Muscle layer of duodenum (tissue), 2 donors: ENCODE measurements around the gene NHSL1.

Source experiments
- H3K27ac ChIP-seq: one replicate; pipeline ENCODE4 v1.7.0; 2013; ENCODE audit warnings: mild to moderate bottlenecking, low read length
- H3K27me3 ChIP-seq: one replicate; pipeline ENCODE4 v1.7.0; 2013; ENCODE audit warnings: low read depth, mild to moderate bottlenecking, control low read depth, low read length
- H3K36me3 ChIP-seq, 2 donors: one replicate each; pipeline ENCODE4 v1.7.0; 2013; ENCODE audit warnings: low read length in 2 of 2, control low read depth in 1 of 2, mild to moderate bottlenecking in 1 of 2; ENCODE audit not compliant: insufficient read depth in 2 of 2, control insufficient read depth in 1 of 2
- H3K4me1 ChIP-seq, 2 donors: one replicate each; pipeline ENCODE4 v1.7.0; 2013; ENCODE audit warnings: low read length in 2 of 2, mild to moderate bottlenecking in 2 of 2, control low read depth in 1 of 2, moderate library complexity in 1 of 2; ENCODE audit not compliant: insufficient read depth in 2 of 2, control insufficient read depth in 1 of 2
- H3K4me3 ChIP-seq, 2 donors: one replicate each; pipeline ENCODE4 v1.7.0; 2013; ENCODE audit warnings: low read length in 2 of 2, low read depth in 1 of 2, mild to moderate bottlenecking in 1 of 2
- H3K9me3 ChIP-seq, 2 donors: one replicate each; pipeline ENCODE4 v1.7.0; 2013; ENCODE audit warnings: low read length in 2 of 2, control low read depth in 1 of 2, mild to moderate bottlenecking in 1 of 2; ENCODE audit not compliant: control insufficient read depth in 1 of 2
- donor health status: healthy.

Gene NHSL1

GRCh38 chr6:138454981-138455706 is 44.1 kb downstream of the NHSL1 start:
- Histone ChIP-seq H3K36me3 (no peaks in the 10 kb centered on the region), H3K9me3 (no peaks in the 10 kb centered on the region), H3K4me1 (peaks cover 5 to 7% of the 10 kb centered on the region in 2 donors), H3K4me3 (peak overlapping the region in 1 of 2 donors; percentile 19), H3K27ac (peak overlapping the region; percentile 70), H3K27me3 (no peaks in the 10 kb centered on the region)

- no peak overlapping the region for H3K4me3 ChIP-seq
- peaks cover 0 to 4% of the 10 kb centered on the region in 2 donors for H3K36me3 ChIP-seq
- no peaks in the 10 kb centered on the region for H3K27me3 ChIP-seq
- H3K4me1 ChIP-seq: peaks cover 4 to 5% of the 10 kb centered on the region in 2 donors
- no peaks in the 10 kb centered on the region for H3K9me3 ChIP-seq
- no peak overlapping the region for H3K27ac ChIP-seq
Observed at GRCh38 chr6:138451043-138451442, 48.3 kb downstream of the NHSL1 start.

- H3K27me3 ChIP-seq: no peaks in the 10 kb centered on the region
- no peaks in the 10 kb centered on the region for H3K9me3 ChIP-seq
- no peaks in the 10 kb centered on the region for H3K4me1 ChIP-seq
- H3K4me3 ChIP-seq: no peak overlapping the region
- H3K36me3 ChIP-seq: peaks cover 0 to 4% of the 10 kb centered on the region in 2 donors
- no peak overlapping the region for H3K27ac ChIP-seq
Observed at GRCh38 chr6:138450445-138450844, 48.8 kb downstream of the NHSL1 start.

GRCh38 chr6:138446821-138447220 is 52.5 kb downstream of the NHSL1 start:
- H3K27ac ChIP-seq: no peak overlapping the region
- H3K9me3 ChIP-seq: no peaks in the 10 kb centered on the region
- H3K27me3 ChIP-seq: no peaks in the 10 kb centered on the region
- H3K36me3 ChIP-seq: peaks cover 7% of the 10 kb centered on the region in 2 donors
- H3K4me3 ChIP-seq: no peak overlapping the region
- no peaks in the 10 kb centered on the region for H3K4me1 ChIP-seq

GRCh38 chr6:138443979-138444378 is 55.3 kb downstream of the NHSL1 start:
- Histone ChIP-seq H3K27ac (no peak overlapping the region), H3K4me3 (no peak overlapping the region), H3K9me3 (no peaks in the 10 kb centered on the region), H3K27me3 (no peaks in the 10 kb centered on the region), H3K36me3 (peaks cover 11 to 18% of the 10 kb centered on the region in 2 donors), H3K4me1 (no peaks in the 10 kb centered on the region)

- Histone ChIP-seq H3K9me3 (no peaks in the 10 kb centered on the region), H3K27me3 (no peaks in the 10 kb centered on the region), H3K4me3 (no peak overlapping the region), H3K36me3 (peaks cover 11 to 18% of the 10 kb centered on the region in 2 donors), H3K27ac (no peak overlapping the region), H3K4me1 (no peaks in the 10 kb centered on the region)
Observed at GRCh38 chr6:138442663-138443062, 56.6 kb downstream of the NHSL1 start.

GRCh38 chr6:138441965-138442364 is 57.3 kb downstream of the NHSL1 start:
- H3K27me3 ChIP-seq: no peaks in the 10 kb centered on the region
- H3K36me3 ChIP-seq: peaks cover 11 to 18% of the 10 kb centered on the region in 2 donors
- no peaks in the 10 kb centered on the region for H3K9me3 ChIP-seq
- H3K4me1 ChIP-seq: no peaks in the 10 kb centered on the region
- H3K4me3 ChIP-seq: no peak overlapping the region
- H3K27ac ChIP-seq: peak overlapping the region; percentile 32

- H3K27ac ChIP-seq: no peak overlapping the region
- no peaks in the 10 kb centered on the region for H3K9me3 ChIP-seq
- no peaks in the 10 kb centered on the region for H3K4me1 ChIP-seq
Observed at GRCh38 chr6:138440758-138441357, 58.4 kb downstream of the NHSL1 start.

GRCh38 chr6:138440296-138440695 is 59.0 kb downstream of the NHSL1 start:
- Histone ChIP-seq H3K4me1 (no peaks in the 10 kb centered on the region), H3K36me3 (peaks cover 7 to 18% of the 10 kb centered on the region in 2 donors), H3K27ac (no peak overlapping the region), H3K4me3 (no peak overlapping the region), H3K27me3 (no peaks in the 10 kb centered on the region), H3K9me3 (no peaks in the 10 kb centered on the region)

More at GRCh38 chr6:138440758-138441357, 58.4 kb downstream of the NHSL1 start:
- H3K4me3 ChIP-seq: no peak overlapping the region
- no peaks in the 10 kb centered on the region for H3K27me3 ChIP-seq
- H3K36me3 ChIP-seq: peaks cover 7 to 18% of the 10 kb centered on the region in 2 donors

GRCh38 chr6:138439546-138439945 is 59.7 kb downstream of the NHSL1 start:
- H3K36me3 ChIP-seq: peaks cover 7 to 18% of the 10 kb centered on the region in 2 donors
- no peak overlapping the region for H3K4me3 ChIP-seq
- H3K27me3 ChIP-seq: no peaks in the 10 kb centered on the region
- peaks cover 0 to 4% of the 10 kb centered on the region in 2 donors for H3K4me1 ChIP-seq
- no peaks in the 10 kb centered on the region for H3K9me3 ChIP-seq
- no peak overlapping the region for H3K27ac ChIP-seq

- no peak overlapping the region for H3K4me3 ChIP-seq
- no peaks in the 10 kb centered on the region for H3K9me3 ChIP-seq
- H3K27ac ChIP-seq: no peak overlapping the region
- peaks cover 4 to 12% of the 10 kb centered on the region in 2 donors for H3K36me3 ChIP-seq
- no peaks in the 10 kb centered on the region for H3K27me3 ChIP-seq
- H3K4me1 ChIP-seq: peaks cover 0 to 9% of the 10 kb centered on the region in 2 donors
Observed at GRCh38 chr6:138434925-138435324, 64.4 kb downstream of the NHSL1 start.
